Effector CD4-positive, alpha-beta T cell (primary cell): ENCODE data around the gene COASY.
"Not testable (repeated sequence)": the region's sequence is repeated elsewhere in the genome, so short reads cannot be mapped to it uniquely, and the experiment has no call there.

Source experiments
- DNase-seq: peaks from one replicate; pipeline ENCODE4 v3.0.0-alpha.2; 2020

The COASY gene

DNA sequence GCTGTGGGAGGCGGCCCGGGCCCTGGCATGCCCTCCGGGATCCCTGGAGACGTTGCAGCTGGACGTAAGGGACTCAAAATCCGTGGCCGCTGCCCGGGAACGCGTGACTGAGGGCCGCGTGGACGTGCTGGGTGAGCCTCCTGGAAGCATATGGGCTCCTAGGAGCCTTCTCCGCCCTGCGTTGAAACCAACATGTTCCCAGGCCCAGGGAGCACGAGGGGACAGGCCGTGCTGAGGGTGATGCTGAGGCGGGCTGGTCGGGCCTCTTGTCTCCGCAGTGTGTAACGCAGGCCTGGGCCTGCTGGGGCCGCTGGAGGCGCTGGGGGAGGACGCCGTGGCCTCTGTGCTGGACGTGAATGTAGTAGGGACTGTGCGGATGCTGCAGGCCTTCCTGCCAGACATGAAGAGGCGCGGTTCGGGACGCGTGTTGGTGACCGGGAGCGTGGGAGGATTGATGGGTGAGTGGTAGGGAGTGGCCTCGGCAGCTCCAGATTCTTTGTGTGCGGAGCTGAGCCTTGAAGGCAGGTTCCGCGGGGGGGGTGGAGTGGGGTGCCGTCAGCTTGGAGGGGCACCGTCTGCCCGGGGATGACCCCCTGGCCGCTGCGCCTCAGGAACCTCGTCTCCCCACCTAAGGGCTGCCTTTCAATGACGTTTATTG, 8.7 kb upstream of the COASY start:
- no peak for DNase-seq

DNA sequence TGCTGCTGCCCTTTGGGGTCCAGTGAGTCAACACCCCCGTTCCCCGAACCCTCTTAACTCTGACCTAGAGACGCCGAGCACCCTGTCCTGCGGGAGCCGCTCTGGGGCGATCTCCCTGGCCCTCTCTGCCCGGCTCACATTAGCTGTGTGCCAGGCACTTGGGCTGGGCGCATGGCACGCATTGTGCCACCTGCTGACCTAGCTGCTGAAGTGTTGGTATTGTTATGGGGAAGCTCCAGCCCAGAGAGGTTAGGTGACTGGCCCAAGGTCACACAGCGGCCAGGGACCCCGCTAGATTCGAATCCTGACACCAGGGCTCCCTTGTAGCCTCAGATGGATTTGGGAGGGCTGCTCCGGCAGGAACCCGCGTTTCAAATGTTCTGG, 8.1 kb upstream of the COASY start:
- no peak for DNase-seq

DNA sequence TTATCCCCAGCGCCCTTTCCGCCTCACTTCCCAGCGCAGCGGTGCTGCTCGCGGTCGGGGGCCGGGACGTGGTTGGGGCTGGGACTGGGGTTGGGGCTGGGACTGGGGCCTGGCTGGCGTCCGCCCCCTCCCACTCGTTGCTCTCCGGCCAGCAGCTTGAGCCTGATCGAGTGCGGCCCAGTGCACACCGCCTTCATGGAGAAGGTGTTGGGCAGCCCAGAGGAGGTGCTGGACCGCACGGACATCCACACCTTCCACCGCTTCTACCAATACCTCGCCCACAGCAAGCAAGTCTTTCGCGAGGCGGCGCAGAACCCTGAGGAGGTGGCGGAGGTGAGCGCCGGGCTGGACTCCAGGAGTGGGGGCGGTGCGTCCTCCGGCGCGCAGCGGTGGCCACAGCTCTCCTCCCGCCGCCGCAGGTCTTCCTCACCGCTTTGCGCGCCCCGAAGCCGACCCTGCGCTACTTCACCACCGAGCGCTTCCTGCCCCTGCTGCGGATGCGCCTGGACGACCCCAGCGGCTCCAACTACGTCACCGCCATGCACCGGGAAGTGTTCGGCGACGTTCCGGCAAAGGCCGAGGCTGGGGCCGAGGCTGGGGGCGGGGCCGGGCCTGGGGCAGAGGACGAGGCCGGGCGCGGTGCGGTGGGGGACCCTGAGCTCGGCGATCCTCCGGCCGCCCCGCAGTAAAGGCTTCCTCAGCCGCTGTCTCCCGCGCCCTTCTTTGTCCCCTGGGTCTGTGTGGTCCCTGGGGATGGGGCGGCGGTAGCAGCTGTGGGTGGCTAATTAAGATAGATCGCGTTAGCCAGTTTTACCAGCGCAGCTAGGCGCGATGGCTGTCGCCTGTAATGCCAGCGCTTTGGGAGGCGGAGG, 7.5 kb upstream of the COASY start:
- DNase-seq = peak; percentile 62

DNA sequence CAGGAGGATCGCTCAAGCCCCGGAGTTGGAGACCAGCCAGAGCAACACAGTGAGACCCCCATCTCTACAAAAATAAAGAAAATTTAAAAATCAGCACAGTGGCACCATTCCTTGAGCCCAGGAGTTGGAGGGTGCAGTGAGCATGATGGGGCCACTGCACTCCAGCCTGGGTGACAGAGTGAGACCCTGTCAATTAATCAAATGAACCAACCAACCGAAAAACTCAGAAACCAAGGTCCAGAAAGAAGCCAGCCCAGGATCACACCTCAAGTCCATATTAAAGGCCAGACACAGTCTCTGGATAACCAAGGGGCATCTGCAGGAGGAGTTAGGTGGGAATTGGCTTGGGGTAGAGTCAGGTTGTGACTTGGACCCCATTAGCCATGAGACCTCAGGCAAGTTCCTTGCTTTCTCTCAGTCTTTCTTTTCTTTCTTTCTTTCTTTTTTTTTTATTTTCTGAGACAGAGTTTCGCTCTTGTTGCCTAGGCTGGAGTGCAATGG, 6.8 kb upstream of the COASY start:
- no peak for DNase-seq

DNA sequence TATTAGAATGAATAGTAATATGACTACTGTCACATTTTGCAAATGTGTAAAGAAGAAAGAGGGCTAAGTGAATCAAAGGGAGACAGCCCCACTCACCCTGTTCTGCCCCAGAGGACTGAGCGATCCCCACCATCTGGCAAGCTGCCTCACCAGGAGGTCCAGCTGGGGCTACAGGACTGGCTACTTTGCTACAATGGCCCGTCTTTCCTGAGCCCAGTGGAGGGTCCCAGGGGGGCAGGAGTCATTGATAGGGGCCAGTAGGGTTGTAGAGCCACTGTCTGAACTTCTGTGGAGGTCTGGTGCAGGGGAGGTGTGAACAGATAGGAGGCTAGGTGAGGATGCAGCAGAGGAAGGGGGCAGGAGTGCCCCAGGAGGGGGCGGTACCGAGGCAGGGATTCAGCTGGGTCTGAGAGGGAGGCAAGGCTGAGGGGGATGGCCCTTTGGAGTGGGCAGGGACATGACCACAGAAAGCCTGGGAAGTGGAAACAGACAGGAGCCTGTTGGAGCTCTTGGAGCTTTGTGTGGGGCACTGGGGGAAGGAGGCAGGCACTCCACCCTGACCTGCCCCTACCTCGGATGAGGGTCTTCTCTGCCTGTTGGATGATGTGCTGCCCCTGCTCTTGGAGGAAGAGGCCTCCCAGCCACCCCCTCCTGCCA, 5.9 kb upstream of the COASY start:
- DNase-seq = not testable (repeated sequence)

DNA sequence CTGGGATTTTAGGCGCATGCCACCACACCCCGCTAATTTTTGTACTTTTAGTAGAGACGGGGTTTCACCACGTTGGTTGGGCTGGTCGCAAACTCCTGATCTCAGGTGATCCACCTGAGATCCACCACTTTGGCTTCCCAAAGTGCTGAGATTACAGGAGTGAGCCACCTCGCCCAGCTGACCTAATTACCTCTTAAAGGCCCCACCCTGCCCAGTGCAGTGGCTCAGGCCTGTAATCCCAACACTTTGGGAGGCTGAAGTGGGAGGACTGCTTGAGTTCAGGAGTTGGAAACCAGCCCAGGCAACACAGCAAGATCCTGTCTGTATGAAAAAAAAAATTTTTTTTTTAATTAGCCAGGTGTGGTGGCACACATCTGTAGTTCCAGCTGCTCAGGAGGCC, 2.9 kb upstream of the COASY start:
- no peak for DNase-seq

DNA sequence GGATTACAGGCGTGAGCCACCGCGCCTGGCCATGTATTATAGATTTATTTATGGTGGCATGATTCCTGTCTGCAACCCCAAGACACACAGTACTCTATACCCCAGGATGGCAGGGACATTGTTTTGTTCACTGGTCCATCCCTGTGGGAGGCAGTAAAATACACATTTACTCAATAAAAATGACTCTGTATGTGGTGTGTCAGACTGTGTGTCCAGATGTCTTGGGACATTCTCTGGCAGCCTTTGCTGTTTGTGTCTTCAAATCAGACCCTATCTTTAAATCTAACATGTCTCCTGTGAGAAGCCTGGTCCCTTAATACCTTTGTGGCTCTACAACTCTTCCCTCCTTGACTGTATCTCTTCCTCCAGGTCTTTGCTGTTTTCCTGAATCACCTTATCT, 1.7 kb upstream of the COASY start:
- DNase-seq = no peak

DNA sequence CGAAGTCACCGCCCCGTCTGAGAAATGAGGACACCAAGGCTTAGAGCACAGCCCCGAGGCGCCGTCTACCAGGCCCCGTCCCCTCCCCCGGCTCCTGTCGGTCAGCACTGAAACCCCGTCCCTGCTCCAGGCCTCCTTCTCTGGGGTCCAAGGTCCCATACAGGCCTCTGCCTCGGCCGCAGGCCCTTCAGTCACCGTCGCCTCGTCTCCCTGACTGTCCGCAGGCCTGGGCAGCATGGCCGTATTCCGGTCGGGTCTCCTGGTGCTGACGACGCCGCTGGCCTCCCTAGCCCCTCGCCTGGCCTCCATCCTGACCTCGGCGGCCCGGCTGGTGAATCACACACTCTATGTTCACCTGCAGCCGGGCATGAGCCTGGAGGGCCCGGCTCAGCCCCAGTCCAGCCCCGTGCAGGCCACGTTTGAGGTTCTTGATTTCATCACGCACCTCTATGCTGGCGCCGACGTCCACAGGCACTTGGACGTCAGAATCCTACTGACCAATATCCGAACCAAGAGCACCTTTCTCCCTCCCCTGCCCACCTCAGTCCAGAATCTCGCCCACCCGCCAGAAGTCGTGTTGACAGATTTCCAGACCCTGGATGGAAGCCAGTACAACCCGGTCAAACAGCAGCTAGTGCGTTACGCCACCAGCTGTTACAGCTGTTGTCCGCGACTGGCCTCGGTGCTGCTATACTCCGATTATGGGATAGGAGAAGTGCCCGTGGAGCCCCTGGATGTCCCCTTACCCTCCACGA, 617 bp downstream of the COASY start:
- DNase-seq = no peak

DNA sequence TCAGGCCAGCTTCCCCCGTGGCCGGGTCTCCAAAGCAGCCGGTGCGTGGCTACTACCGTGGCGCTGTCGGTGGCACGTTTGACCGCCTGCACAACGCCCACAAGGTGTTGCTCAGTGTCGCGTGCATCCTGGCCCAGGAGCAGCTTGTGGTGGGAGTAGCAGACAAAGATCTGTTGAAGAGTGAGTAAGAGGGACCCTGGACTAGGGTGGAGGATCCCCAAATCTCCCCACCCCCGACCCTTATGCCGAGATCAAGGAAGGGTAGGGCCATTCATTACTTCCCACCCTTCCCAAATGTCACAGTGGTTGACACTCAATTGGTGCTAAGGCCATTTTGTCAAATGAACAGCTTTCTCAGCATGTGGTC, 1.2 kb downstream of the COASY start:
- no peak for DNase-seq

DNA sequence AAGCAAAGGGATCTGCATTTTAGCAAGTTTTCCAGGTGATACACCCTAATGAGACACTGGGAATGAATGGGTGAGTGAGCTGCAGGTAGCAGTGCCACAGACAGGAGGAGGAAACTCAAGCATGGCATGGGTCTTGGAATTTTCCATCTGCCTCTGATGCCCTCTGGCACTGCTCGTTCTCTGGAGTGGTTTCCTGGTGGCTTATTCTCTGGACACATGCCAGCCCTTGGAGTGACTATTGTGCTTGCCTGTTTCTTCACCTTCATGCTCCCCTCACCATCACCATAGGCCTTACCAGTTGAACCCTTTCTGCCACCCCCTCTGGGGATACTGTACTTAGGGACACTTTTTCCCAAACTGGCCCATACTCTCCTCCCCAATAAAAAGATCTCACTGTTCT, 1.6 kb downstream of the COASY start:
- DNase-seq = no peak

DNA sequence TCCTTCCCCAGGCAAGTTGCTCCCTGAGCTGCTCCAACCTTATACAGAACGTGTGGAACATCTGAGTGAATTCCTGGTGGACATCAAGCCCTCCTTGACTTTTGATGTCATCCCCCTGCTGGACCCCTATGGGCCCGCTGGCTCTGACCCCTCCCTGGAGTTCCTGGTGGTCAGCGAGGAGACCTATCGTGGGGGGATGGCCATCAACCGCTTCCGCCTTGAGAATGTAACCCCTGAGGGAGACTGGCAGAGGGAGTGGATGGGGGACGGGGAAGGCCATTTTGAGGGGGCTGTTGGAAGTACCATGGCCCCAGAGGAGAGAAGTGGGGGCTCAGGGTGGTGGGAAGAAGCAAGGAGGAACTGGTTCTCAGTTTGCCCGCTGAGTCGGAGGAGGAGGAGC, 2.0 kb downstream of the COASY start:
- no peak for DNase-seq

DNA sequence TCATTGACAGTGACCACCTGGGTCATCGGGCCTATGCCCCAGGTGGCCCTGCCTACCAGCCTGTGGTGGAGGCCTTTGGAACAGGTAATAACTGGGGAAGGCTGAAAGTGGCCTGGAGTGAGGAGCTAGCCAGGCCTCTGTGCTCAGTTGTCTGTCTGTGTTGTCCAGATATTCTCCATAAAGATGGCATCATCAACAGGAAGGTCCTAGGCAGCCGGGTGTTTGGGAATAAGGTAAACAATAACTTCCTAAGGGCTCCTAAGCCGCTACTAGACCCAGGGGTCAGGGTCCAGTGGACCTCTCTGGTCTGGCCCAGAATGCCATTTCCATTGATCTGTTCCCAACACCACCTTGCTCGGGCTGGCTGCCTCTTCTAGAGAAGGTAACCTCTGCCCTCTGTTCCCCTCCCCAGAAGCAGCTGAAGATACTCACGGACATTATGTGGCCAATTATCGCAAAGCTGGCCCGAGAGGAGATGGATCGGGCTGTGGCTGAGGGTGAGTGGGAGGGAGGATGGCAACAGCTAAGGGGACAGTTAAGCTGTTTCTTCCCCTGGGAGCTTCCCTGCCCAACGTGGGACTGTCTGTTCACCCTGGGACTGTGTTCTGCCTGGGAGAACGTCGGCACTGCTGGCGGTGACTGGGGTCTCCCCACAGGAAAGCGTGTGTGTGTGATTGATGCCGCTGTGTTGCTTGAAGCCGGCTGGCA, 3.0 kb downstream of the COASY start:
- DNase-seq = no peak

DNA sequence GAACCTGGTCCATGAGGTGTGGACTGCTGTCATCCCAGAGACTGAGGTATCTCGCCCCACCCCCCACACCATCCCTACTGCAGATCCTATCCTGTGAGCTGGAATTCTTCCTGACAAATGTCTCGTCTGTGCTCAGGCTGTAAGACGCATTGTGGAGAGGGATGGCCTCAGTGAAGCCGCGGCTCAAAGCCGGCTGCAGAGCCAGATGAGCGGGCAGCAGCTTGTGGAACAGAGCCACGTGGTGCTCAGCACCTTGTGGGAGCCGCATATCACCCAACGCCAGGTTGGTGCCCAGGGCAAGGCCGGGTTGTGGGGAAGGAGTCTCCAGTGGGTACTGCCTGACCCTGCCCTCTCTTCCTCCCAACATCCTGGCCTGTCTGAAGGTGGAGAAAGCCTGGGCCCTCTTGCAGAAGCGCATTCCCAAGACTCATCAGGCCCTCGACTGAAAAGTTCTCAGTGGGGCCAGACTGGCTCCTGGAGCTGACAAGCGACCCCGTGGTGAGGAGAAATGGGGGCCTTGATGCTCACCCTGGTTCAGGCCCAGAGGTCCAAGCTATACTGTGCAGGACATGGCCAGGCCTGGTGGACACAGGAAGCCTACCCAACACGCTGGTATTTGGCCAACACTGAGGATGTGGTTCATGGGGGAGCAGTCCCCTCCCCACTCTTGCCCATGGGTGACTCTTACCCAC, 3.7 kb downstream of the COASY start:
- DNase-seq = no peak

DNA sequence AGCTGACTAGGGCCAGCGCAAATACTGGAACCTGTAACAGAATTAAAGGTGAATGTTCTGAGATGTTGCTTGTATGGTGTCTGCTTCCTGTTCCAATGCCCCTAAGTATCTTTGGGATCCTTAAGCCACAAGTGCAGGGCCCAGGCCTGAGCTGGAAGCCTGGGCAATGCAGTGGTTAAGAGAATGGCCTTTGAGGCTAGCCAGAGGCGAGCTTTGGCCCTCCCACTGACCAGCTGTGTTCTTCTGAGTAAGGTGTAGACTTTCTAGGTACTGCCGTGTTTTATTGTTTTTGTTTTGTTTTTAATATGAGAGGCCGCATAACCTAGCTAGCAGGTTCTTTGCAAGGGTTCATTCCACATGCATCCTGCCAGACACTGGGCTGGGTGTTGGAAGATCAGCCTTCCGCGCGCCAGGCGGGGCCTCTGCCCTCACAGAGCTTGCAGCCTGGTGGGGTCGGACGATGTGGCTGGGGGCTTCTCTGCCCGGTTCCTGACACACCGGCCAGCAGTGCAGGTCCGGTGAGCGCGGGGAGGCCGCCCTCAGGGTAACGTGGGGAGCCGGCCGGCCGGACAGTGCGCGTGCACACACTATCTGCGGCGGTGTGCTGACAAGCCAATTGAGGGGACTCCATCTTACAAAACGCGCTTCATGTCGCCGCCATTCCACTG, 4.4 kb downstream of the COASY start:
- DNase-seq = no peak

DNA sequence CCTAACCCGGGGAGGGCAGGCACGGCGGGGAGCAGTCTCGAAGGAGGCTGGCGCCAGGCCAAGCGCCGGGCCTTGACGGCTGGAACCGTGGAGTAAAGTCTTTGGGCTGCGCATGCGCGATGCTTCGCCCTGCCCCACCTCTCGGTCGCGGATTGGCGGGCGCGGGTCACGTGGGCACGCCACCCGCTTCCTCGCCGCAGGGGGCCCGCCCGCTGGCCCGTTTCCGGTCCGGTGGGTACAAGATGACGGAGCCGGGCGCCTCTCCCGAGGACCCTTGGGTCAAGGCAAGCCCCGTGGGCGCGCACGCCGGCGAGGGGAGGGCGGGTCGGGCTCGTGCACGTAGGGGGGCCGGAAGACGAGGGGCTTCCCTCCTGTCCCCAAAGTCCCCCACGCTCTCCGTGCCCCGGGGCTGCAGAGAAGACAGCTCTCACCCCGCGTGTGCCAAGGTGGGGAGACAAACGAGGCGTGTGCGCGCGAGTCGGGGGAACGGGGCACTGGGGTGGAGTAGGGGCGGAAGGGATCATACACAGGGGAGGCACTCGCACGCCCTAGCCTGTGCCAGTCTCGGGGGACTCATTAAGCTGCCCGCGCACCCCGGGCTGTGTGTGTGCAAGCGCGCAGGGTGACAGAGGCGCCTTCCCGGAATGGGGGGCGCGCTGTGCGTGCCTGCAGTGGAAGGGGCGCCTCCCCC, 5.1 kb downstream of the COASY start, which contains the start of gene MLX:
Gene MLX, plus strand, starts transcription at position 218 of the 691 bp plus-strand sequence. Its CDS starts 25 bp downstream, at position 243.
- DNase-seq = peak; percentile 90

DNA sequence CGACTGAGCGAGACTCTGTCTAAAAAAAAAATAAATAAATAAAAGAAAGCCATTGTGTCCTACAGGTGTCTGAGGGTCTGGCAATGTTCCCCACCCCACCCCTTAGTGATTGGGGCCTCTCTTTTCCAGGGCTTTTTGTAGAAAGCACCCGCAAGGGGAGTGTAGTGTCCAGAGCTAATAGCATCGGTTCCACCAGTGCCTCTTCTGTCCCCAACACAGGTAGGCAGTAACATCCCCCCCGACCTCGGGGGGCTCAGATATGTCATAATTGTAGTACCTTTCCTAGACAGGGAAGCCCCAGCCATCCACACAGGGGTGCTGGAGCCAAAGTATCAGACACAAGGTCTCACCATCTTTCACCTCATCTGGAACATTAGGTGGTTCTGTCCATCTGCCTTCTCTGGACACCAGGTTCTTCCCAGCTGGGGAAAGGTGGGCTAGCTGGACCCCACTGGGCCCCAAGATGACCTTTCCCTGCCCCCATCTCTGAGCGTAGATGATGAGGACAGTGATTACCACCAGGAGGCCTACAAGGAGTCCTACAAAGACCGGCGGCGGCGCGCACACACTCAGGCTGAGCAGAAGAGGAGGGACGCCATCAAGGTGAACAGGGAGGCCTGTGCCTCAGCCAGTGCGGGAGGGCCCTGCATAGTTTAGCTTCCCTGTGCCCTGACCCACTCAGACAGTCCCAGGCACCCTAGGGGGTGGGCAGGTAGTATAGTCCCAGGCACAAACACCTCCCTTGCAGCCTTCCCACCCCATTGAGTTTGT, 6.6 kb downstream of the COASY start:
- no peak for DNase-seq

DNA sequence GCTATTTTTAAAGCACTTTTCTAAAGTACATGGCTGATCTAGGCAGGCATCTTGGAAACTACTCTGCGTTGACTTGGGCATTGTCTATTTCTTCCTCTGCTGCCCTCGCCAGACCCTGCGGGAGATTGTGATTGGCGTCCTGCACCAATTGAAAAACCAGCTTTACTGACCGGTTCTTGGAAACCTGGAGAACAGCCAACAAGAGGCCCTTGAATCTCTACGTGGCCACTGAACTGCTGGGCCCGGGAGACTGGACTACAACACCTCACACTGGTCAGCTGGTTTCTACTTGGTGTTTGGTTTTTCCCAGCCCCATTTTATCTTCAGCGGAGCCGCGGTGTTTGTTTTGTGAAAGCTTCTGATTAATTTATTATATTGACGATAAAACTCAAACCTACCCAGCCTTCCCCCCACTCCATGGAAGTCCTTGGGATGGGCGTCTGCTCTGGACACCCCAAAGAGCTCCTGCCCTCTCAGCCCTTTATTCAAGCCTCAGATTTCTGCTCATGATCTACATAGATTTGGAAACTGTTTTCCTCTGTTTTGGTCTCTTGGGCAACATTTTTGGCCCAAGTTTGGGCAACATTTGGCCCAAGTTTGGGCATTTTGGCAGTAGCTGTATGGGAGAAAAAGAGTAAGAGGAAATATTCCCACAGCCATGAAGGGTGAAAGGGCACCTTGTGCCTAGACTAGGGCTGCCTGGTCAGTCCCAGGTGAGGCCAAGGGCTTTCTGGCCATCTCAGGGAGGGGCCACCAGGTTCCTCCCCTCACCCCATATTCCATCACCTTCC, 9.7 kb downstream of the COASY start:
- DNase-seq = no peak

DNA sequence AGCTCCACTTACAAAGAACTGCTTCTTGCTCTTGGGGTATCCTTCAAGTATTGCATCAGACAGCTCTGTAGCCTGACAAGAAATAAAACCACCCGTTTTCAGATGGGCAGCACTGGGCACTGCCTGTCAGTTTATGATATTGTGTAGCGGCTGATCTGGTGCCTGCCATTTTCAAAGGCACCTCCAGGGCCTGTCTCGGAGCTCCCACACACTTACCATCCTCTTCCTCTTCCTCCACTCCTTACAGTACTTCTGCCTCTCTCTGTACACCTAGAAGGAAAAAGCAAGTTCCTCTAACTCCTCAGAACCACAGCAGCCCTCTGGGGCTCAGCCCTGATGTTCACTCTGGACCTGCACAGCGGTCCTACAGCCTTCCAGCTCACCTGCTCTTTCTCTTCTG, 11.1 kb downstream of the COASY start:
- no peak for DNase-seq

DNA sequence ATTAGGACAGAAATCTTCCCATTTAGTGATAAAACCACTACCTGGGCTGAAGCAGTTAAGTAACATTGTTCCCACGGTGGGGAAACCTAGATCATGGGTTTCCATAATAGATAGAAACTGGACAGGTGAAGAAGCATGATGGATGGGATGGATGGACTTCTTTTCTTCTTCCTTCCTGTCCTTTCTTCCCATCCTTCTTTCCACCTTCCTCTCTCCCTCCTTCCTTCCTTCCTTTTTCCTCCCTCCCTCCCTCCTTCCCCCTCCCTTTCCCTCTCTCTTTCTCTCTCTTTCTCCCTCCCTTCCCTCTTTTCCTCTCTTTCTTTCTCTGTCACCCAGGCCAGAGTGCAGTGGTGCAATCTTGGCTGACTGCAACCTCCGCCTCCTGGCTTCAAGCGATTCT, 12.5 kb downstream of the COASY start:
- no peak for DNase-seq
